HL-60/S4 treated with phorbol 12-myristate 13-acetate at 8.2 ng/mL for 4 days and 3 days (cell line): ENCODE measurements around the gene PHTF1.

Source experiments
- in situ Hi-C: fragments of 300-500 bp; cut with MboI; formaldehyde crosslinking; loops from 2 replicates; pipeline ENCODE4 v1.15.0; 2022; ENCODE audit warnings: low sequenced_read_pairs

PHTF1 gene

DNA sequence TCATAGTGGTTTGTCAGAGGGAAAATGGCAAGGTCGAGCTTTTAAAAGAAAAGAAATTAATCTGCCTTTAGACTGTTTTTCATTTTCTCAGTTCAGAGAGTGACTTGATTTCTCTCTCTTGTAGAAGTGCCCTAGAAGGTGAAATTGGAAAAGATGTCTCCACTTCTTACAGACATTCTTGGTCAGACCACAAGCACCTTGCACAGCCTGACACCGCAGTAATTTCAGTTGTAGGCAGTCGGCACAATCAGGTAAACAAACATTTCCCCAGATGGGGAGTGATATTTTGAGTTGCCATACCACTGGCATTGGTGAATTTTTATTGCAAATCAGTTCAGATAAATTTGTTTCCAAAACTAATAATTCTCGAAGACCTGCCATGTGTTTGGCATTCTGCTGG lies 86.8 kb downstream of the PHTF1 start:
- in situ Hi-C loops = no loop called here

DNA sequence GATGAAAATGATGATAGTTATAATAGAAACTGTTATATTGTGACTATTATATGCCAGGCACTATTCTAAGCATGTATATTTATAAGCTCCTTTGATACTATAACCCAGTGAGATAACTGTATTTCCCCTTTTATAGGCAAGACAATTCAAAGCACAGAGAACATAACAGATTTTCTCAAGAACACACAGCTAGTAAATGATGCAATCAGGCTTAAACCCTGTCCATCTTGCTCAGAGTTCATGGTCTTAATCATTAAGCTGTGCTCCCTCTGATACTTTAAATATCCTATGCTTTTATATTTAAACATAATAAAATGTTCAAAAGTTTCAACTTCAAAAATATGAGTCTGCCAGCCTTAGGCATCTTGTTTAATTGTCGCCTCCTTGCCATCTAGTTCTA lies 88.6 kb downstream of the PHTF1 start:
- in situ Hi-C loops = no loop called here

DNA sequence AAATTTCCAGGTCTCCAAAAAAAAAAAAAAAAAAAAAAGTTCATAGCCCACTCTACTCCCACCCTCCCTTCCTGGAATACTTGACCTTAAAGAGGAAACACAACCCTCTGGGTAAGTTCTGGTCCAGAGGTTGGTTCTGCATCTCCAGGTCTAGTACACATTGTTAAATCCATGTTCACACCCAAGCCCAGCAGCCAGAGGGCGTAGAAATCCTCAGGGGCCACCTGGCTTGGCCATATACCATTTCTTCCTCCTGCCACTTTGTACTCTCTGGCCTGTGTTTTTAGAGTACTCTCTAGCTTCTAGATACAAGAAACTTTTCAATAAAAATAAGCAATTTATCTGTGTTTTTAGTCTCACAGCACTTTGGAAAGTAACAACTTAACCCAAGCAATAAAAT lies 89.3 kb downstream of the PHTF1 start:
- in situ Hi-C loops = no loop called here

DNA sequence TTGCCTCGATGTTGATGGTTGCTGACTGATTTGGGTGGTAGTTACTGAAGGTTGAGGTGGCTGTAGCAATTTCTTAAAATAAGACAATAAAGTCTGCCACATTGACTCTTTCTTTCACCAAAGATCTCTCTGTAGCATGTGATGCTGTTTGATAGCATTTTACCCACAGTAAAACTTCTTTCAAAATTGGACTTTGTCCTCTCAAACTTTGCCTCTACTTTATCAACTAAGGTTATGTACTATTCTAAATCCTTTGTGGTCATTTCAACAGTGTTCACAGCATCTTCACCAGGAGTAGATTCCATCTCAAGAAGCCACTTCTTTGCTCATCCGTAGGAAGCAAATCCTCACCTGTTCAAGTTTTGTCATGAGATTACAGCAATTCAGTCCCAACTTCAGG lies 93.2 kb downstream of the PHTF1 start:
- in situ Hi-C loops = no loop called here

DNA sequence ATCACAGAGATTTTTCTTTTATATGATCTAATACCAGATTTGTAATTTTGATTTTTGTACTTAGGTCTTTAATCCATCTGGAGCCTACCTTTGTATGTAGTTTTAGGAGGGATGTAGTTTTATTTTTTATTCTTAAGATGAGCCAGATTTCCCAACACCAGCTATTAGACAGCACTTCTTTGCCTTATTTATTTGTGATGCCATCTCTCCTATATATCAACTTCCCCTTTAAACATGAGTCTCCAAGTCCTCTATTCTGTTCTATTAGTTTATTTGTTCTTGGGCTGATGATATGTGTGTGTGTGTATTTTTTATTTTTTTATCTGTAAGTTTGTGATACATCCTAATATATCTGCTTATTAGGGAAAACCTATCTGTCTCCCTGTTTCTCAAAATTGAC lies 94.2 kb downstream of the PHTF1 start:
- in situ Hi-C loops = no loop called here

DNA sequence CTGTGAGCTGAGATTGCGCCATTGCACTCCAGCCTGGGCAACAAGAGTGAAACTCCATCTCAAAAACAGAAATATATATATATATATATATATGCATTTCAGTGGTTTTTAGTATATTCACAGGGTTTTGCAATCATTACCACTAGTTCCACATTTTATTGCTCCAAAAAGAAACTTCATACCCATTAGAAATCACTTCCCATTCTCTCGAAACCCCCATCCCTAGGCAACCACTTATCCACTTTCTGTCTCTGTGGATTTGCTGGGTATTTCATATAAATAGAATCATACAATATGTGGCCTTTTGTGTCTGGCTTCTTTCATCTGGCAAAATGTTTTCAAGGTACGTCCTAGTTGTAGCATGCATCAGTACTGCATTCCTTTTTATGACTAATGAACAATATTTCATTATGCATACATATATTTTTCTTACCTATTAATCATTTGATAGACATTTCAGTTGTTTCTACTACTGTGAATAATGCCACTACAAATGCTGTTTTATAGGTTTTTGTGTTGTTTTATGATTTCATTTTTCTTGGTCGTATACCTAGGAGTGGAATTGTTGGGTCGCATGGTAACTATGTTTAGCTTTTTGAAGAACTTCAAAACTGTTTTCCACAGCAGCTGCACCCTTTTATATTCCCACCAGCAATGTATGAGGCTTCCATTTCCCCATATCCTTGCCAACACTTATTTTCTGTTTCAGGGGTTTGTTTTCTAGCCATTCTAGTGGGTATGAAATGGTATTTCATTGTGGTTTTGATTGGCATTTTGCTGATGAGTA lies 95.9 kb downstream of the PHTF1 start:
- in situ Hi-C loops = no loop called here

DNA sequence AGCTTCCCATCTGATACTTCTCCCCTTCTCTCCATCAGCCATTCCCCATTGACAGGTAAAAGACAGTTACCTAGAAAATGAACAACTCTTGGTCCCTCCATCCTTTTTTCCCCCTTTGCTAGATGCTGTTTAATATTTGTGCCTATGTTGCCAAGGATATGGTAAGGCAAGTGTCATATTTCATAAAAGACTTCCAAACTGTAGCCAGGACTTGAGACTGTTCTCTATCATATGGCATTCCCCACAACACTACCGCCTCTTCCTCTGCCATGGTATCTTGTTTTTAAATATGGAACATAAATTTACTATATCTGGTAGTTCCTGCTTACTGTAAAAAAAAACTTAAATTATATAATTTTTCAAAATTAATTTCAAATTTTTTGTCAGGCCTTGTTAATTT lies 97.2 kb downstream of the PHTF1 start:
- in situ Hi-C loops = no loop called here

DNA sequence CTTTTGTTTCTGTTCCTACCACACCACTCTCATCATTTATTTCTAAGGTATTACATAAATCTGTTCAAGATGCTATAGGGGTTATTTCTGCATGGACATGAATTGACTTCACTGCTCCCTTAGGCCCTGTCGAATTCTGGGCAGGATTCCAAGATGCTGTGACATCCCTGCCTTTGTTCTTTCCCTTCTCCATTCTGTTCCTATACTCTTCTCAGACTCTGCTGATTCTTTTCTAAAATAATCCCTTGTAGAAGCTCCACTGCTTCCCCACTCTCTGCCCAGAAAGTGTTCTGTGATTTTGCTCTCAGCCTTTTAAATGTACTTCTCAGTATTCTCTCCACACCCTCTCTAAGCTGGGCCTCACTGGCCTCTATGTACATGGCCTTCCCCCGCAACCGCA lies 99.2 kb downstream of the PHTF1 start:
- in situ Hi-C loops = no loop called here

DNA sequence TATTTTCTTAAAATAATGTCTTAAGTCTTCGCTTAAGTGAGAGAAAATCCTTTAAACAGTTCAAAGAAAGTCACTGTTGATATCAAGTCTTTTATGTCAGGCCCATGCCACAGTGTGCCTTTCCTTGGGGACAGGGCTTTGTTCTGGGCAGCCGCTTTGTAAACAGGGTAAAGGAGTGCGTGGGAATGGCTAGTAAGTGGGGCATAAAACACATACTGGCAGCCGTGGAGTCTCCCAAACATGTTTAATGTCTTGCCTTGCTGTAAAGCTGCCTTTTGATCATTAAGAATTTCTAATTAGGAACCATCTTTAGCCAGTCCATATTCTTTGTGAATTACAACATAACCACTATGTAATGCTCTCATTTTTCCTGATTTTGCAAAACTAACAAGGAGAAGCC lies 99.7 kb downstream of the PHTF1 start:
- in situ Hi-C loops = no loop called here

DNA sequence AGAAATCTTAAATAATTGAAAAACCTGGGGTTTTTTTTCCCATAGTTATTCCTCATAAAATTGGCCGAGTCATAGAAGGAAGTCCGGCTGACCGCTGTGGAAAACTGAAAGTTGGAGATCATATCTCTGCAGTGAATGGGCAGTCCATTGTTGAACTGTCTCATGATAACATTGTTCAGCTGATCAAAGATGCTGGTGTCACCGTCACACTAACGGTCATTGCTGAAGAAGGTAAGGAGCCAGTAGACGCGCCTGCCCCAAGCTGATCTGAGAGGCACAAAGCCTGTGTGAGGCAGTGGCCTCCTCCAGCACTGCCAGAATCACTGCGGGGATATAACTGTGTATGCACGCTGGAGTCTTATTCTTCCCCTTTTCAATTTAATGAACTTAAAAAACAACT lies 100.3 kb downstream of the PHTF1 start:
- in situ Hi-C loops = no loop called here

DNA sequence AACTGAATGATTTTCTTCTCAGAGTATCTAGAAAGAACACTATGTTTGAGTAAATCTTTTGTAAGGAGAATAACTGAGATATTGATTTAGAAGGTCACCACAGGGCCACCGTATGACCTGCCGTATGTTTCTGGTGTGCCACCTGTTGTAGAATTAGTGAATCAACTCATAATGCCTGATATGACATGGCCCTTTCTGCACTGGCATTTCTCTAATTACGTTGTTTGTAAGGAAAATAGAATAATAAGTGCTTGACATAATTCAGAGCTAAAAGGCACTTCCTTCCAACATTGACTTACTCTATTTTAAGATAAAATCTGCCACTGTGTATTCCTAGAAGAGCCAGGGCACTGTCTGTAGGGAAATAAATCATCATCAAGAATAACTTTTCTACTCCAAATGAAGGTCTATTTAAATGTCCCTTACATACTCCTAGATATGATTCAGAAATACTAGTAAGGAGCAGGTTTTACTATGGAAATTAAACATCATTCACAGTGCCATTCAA lies 101.7 kb downstream of the PHTF1 start:
- in situ Hi-C loops = no loop called here

DNA sequence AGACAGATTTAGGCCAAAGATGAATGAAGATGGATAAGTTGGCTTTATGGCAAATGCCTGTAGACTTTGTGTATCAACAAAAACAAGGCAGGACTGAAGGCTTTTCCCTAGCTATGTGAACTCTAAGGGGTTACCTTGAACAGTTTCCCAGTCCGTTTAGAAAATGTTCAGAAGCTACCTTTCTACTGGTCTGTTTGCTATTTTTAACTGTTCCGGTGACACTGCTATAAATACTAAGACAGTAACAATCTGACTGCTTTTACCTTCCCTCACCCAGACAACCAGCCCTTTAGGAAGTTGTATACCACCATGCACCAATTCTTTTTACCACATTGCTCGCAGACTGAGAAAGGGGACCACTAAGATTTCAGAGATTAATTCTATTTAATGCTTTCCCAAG lies 102.2 kb downstream of the PHTF1 start:
- in situ Hi-C loops = no loop called here

DNA sequence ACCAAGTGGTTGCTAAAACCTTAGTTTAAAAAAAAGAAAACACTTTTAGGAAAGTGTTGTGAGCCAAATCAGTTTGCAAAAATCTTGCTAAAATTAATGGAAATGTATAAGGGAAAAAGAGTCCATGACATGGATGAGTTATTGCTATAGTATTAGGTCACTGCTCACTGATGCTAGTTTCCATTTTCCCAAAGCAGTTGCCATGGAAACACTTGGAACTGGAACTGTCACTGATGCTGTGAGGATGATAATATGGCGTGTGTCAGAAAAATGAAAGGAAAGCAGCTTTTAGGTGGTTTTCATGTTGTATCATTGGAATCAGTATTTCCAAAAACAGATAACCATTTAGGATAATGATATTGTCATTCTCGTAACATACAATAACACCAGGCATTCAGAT lies 104.4 kb downstream of the PHTF1 start:
- in situ Hi-C loops = no loop called here

DNA sequence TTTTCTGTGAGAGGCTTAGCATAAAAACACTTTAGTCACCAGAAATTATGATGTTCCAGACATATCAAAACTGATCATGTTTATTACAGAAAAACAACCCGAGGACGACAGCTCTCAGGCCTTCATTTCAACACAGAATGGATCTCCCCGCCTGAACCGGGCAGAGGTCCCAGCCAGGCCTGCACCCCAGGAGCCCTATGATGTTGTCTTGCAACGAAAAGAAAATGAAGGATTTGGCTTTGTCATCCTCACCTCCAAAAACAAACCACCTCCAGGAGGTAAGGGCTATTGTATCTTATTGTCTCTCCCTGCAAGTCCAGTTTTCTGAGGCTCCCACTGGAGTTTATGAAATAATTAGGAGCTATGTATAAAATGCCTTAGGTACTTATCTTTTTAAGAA lies 105.5 kb downstream of the PHTF1 start:
- in situ Hi-C loops = no loop called here

DNA sequence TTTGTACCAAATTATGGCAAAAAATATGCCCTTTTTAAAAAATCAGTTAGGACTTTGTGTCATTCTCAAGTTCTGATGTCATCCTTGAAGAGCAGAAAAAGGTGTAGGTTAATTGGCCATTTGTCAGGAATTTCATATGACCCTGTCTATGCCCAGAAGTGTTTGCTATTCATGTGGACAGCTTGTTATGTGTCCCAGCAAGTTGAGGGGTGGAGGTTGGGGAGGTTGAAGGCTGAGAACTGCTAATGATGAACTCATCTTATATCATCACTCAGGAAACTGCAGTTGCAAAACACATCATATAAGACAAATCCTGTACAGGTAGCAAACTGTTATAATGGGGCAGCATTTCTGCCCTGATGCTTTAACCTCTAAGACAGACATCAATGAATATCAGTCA lies 106.5 kb downstream of the PHTF1 start:
- in situ Hi-C loops = no loop called here

DNA sequence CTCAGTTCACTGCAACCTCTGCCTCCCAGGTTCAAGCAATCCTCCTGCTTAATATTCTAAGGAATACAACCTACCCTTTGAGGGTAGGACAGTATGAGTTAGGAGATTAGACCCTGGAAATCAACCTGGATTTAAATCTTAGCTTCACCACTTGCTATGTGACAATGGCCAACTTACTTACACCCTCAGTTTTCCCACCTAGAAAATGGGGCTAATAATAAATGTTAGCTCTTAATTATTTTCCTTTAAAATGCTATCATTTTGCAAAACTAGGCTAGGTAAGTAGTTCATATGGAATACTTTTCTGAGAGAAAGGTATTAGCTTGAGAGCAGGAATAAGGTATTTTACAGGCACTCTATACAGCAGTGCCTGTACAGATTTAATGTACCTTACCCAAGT lies 110.8 kb downstream of the PHTF1 start:
- in situ Hi-C loops = no loop called here

DNA sequence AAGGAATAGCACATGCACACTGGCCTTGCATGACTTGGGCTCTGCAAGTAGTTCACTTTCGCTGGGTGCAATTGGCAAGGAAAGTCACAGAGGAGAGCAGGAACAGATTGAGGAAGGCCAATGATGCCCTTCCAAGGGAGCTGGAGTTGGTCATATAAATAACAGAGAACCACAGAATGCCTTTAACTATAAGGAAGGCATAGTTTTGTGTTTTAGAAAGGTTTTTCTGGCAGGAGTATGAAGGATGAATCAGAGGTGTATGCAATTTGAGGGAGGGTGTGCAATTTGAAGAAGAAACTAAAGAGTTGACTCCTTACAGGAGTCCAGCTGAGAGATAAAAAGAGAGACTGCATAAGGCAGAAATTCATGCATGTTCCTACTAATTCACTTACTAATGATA lies 112.1 kb downstream of the PHTF1 start:
- in situ Hi-C loops = no loop called here
